Kidney epithelial cell (primary cell): ENCODE results near the gene SLC35F3. TPM values are rescaled to one million over a fixed set of nuclear protein-coding genes. Genes with fewer than 3 reads are reported as not detected.

Experiments used
- DNase-seq: peaks from one replicate; pipeline ENCODE4 v3.0.0-alpha.2; 2010; ENCODE audit warnings: low read depth
- H3K27me3 ChIP-seq: 2 replicates; pipeline ENCODE4 v1.6.0; 2011; ENCODE audit warnings: low read length; ENCODE audit not compliant: control insufficient read depth, insufficient read depth
- H3K36me3 ChIP-seq: 2 replicates; pipeline ENCODE4 v1.5.1; 2011; ENCODE audit warnings: low read length; ENCODE audit not compliant: control insufficient read depth, insufficient read depth
- H3K4me3 ChIP-seq: 2 replicates; pipeline ENCODE4 v1.5.1; 2011; ENCODE audit warnings: low read depth, mild to moderate bottlenecking, control low read depth, low read length
- total RNA-seq: library from RNA; depleted of rRNA; stranded (reverse); fragments of >200 nt; gene quantifications from 2 replicates; pipeline ENCODE4 v1.2.3, GENCODE V29; 2015
- TF ChIP-seq, protein P1 (sequence below): IDR thresholded peaks from 2 replicates; pipeline ENCODE4 v1.5.1; 2011; ENCODE audit warnings: mild to moderate bottlenecking, moderate library complexity, low read length, control low read depth, inconsistent platforms; ENCODE audit not compliant: insufficient read depth, poor library complexity, severe bottlenecking

SLC35F3 gene
- total RNA-seq, 1 donor from 2014 or later: 1.1 TPM

DNA sequence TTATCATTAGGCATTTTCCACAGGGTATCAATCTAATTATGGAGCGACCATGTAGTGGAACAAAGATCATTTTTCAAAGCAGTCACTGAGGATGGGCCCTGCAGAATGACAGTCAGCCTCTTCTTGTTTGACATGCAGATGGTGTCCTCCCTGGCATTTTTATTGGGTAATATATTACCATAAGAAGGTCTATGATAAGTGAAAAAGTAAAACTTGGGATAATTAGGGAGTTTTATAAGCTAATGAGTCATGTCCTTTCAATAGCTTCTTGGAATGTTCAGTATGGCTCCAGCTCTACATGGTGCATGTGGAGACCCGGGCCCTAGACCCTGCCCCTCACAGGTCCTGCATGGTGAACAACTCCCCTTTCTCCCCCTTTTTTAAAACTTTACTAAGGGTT lies 236.5 kb downstream of the SLC35F3 start:
- TF ChIP-seq, protein P1, sequence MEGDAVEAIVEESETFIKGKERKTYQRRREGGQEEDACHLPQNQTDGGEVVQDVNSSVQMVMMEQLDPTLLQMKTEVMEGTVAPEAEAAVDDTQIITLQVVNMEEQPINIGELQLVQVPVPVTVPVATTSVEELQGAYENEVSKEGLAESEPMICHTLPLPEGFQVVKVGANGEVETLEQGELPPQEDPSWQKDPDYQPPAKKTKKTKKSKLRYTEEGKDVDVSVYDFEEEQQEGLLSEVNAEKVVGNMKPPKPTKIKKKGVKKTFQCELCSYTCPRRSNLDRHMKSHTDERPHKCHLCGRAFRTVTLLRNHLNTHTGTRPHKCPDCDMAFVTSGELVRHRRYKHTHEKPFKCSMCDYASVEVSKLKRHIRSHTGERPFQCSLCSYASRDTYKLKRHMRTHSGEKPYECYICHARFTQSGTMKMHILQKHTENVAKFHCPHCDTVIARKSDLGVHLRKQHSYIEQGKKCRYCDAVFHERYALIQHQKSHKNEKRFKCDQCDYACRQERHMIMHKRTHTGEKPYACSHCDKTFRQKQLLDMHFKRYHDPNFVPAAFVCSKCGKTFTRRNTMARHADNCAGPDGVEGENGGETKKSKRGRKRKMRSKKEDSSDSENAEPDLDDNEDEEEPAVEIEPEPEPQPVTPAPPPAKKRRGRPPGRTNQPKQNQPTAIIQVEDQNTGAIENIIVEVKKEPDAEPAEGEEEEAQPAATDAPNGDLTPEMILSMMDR: no peak
- Histone ChIP-seq H3K4me3 (no peak overlapping the region), H3K27me3 (no peaks in the 10 kb centered on the region), H3K36me3 (no peaks in the 10 kb centered on the region)
- DNase-seq: no peak

DNA sequence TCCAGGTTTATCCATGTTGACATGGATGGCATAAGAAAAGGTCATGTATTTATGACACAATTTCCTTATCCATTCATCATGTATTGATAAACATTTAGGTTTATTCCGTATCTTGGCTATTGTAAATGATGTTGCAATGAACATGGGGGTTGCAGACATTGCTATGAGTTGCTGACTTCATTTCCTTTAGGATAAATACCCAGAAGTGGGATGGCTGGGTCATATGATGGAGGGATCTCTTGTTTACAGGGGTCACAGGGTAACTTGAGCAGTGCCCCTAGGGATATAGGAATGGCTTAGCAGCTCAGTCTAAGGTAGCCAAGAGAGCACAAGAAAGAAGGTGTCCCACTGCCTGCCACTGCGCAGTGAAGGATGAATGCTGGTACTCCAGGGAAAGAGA lies 239.2 kb downstream of the SLC35F3 start:
- TF ChIP-seq, protein P1: no peak
- DNase-seq: no peak
- H3K27me3 ChIP-seq: no peaks in the 10 kb centered on the region
- no peaks in the 10 kb centered on the region for H3K36me3 ChIP-seq
- H3K4me3 ChIP-seq: no peak overlapping the region

DNA sequence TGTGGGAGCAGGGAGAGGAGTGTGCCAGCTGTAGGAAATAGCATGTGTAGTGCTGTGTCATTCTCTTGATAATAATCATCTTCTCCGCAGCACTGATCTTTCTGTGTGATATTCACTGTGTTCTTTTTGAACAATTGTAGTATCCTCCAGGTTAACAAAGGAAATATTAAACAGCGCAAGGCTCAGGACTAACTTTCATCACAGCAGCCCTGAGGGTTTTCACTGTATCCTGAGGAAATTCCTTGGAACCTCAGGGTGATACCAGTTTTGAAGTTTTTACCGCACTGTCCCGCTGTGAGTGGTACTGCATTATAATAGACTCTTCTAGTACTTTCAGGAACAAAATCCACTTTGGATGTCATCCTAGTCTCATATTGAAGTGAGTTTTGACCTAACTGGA lies 240.4 kb downstream of the SLC35F3 start:
- DNase-seq: no peak
- TF ChIP-seq, protein P1: no peak
- Histone ChIP-seq H3K4me3 (no peak overlapping the region), H3K27me3 (no peaks in the 10 kb centered on the region), H3K36me3 (no peaks in the 10 kb centered on the region)

DNA sequence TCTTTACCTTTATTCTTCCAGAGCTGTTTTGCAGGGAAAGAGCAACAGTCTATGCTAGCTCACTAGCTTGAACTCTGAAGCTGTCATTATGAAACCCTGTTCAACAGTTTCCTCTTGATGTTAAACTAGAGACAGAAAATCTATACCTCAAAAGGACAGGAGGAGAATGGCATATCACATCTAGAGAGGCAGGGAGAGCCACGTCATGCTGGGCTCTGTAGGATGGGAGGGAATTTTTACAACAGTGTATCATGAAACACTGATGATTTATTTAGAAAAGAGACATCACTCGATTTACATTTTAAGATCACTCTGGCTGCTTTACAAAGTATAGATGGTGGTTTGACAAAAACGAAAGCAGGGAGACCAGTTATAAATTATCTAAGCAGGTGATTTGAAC lies 243.9 kb downstream of the SLC35F3 start:
- TF ChIP-seq, protein P1: no peak
- H3K27me3 ChIP-seq: no peaks in the 10 kb centered on the region
- H3K4me3 ChIP-seq: no peak overlapping the region
- H3K36me3 ChIP-seq: no peaks in the 10 kb centered on the region
- DNase-seq: no peak

DNA sequence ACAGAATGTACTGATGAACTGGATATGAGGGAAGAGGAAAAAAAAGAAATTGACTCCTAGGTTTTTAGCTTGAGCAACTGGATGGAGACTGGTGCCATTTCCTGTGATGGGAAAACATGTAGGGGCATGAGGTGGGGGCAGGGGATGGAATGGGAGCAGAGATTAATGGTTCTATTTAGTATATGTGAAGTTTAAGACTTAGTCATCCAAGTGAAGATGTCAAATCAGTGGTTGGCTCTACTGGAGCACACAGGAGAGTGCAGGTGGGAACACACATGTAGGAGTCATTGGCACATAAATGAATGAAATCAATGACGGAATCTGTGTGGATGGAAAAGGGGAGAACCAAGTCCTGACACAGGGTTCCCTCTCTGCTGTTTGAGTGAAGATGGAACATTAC lies 244.3 kb downstream of the SLC35F3 start:
- Histone ChIP-seq H3K36me3 (no peaks in the 10 kb centered on the region), H3K4me3 (no peak overlapping the region), H3K27me3 (no peaks in the 10 kb centered on the region)
- DNase-seq: no peak
- TF ChIP-seq, protein P1: no peak

DNA sequence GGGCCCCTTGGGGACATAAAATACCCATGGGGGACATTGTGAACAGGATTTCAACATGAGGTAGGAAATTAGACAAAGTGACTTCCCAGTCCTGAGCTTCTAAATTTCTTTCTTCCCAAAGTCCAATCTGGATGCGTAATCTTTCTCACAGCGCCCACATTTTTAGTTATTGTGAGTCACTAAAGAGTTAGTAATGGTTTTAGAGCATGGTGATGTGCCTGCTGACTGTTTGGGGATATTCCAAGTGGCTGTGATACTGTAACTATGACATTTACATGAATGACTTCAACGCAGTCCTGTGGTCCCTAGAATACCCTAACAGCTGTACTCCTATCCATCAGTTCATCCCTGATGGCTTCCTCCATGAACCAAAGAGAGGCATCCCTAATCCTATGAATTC lies 244.7 kb downstream of the SLC35F3 start:
- no peaks in the 10 kb centered on the region for H3K27me3 ChIP-seq
- TF ChIP-seq, protein P1: no peak
- H3K4me3 ChIP-seq: no peak overlapping the region
- no peaks in the 10 kb centered on the region for H3K36me3 ChIP-seq
- DNase-seq: no peak
